ENCODE measurements around the gene PRDX6.

DNA sequence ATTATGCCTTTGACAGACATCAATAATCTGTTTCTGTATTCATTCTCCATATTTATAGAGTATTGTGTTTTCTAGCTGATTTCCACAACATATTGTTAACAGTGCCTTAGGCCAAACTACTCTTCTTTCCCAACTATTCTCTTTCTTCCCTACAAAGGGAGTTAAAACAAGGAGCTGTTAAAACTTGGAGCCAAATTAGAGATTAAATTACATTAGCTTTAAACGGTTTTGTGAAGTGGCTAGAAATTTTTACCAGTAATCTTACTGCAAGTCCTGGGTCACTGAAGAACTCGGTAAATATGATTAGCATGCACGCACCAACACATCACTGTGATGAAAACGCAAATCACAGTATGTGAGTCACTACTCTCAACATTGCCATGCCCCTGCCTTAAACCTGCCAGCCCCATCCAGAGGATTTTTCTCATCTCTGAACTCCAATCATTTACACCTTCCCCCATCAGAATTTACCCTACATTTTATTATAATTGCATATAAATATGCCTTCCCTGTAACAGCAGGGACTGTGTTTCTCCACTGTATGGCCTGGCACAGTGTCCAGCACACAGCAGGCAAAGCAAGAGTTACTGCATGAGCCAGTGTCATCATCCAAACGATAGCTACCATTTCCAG is 1.5 kb upstream of the PRDX6 start:
- TF ChIP-seq, protein P1, sequence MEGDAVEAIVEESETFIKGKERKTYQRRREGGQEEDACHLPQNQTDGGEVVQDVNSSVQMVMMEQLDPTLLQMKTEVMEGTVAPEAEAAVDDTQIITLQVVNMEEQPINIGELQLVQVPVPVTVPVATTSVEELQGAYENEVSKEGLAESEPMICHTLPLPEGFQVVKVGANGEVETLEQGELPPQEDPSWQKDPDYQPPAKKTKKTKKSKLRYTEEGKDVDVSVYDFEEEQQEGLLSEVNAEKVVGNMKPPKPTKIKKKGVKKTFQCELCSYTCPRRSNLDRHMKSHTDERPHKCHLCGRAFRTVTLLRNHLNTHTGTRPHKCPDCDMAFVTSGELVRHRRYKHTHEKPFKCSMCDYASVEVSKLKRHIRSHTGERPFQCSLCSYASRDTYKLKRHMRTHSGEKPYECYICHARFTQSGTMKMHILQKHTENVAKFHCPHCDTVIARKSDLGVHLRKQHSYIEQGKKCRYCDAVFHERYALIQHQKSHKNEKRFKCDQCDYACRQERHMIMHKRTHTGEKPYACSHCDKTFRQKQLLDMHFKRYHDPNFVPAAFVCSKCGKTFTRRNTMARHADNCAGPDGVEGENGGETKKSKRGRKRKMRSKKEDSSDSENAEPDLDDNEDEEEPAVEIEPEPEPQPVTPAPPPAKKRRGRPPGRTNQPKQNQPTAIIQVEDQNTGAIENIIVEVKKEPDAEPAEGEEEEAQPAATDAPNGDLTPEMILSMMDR (IDR thresholded peaks at IDR 0.05) = no peak
- no peak for TF ChIP-seq POLR2AphosphoS5 (IDR thresholded peaks at IDR 0.05)

All from upper lobe of left lung (tissue), 4 donors.